Spleen (tissue), 7 donors: Measurements from ENCODE around the gene EEF1AKMT4.

ENCODE experiments used
- CTCF ChIP-seq, 11 experiments: fragments of 200-600 bp in 7 of 11; fragments of 450-650 bp in 4 of 11; sonication (generic) in 4 of 11; IDR thresholded peaks in 8 of 11; conservative IDR thresholded peaks in 3 of 11; 1 replicate in 7 of 11; 2 replicates in 4 of 11; pipeline versions ENCODE4 v1.4.0 to v1.8.0; 2016 to 2021; ENCODE audit warnings: antibody characterized with exemption in 11 of 11, inconsistent platforms in 4 of 11, mild to moderate bottlenecking in 1 of 11
- POLR2A ChIP-seq, 3 donors: fragments of 450-650 bp; IDR thresholded peaks; one replicate each; pipeline ENCODE4 v1.5.1; 2017; ENCODE audit warnings: antibody characterized with exemption in 3 of 3, mild to moderate bottlenecking in 1 of 3
- POLR2AphosphoS5 ChIP-seq, 3 donors: sonication (generic); formaldehyde crosslinking; IDR thresholded peaks; one replicate each; pipeline ENCODE4 v1.5.1; 2017; ENCODE audit warnings: antibody characterized with exemption in 3 of 3
- donor health status: DM: no; HTN: no; CAD: no; lungs with moderate emphysema.
- donor health status: DM: no; HTN: no; CAD: no.
- donor health status: DM: no; HTN: no; CAD: no.

- TF ChIP-seq CTCF (IDR thresholded peaks at IDR 0.05 in 8 of 11, conservative IDR thresholded peaks at IDR 0.05 in 3 of 11), result no peak
- TF ChIP-seq POLR2AphosphoS5 (IDR thresholded peaks at IDR 0.05), result no peak
- TF ChIP-seq POLR2A (IDR thresholded peaks at IDR 0.05), result no peak
Observed at GRCh38 chr3:184291044-184291737, 41.7 kb downstream of the EEF1AKMT4 start.
